ENCODE results near the gene NCF1.
"Not testable (repeated sequence)": the region's sequence is repeated elsewhere in the genome, so short reads cannot be mapped to it uniquely, and the experiment has no call there.

NCF1 gene

GRCh38 chr7:74773760-74774750 is at the start of gene NCF1:
TSS of gene NCF1 (plus strand) at chr7:74774011. CDS start at chr7:74774032, 21 bp downstream.
- not testable (repeated sequence) for DNase-seq

GRCh38 chr7:74725840-74726239 is 48.0 kb upstream of the NCF1 start:
- no peak for DNase-seq

DNA sequence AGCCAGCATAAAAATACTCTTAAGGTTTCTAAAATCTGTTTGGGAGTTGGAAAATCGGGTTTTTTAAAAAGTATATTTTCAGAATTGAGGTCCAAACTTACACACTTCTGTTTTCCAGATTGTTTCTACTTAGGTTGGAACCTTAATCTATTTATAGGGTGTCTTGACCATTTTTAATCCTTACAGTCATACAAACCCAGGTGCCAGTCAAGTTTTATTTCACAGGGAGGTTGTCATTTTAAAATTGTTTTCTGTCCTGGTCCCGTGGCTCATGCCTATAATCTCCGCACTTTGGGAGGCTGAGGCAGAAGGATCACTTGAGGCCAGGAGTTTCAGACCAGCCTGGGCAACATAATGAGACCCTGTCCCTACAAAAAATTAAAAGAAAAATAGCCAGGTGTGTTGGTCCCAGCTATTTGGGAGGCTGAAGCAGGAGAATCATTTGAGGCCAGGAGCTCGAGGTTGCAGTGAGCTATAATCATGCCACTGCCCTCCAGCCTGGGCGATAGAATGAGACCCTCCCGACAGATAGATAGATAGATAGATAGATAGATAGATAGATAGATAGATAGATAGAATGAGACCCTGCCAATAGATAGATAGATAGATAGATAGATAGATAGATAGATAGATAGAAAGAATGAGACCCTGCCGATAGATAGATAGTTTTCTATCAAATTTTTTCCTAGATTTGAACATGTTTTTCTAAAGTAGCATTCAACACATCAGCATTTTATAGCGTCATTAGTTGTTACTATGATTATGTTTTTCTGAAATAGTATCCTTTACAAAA is 47.3 kb upstream of the NCF1 start:
- no peak for DNase-seq

DNA sequence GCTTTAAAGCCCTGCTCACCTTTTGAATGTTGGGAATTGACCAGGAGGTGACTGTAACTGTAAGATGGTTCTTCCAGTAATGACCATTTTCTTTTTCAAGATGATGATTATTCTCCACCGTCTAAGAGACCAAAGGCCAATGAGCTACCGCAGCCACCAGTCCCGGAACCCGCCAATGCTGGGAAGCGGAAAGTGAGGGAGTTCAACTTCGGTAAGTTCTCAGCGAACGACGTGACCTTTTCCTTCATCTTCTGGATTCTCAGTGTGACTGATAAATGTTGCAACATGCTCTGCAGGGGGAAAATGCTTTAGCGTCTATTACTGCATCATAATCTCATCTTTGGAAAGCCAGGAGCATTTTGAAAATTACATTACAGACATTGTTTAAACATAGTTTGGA is 45.1 kb upstream of the NCF1 start:
- DNase-seq: not testable (repeated sequence)

GRCh38 chr7:74730186-74730585 is 43.6 kb upstream of the NCF1 start:
- not testable (repeated sequence) for DNase-seq

DNA sequence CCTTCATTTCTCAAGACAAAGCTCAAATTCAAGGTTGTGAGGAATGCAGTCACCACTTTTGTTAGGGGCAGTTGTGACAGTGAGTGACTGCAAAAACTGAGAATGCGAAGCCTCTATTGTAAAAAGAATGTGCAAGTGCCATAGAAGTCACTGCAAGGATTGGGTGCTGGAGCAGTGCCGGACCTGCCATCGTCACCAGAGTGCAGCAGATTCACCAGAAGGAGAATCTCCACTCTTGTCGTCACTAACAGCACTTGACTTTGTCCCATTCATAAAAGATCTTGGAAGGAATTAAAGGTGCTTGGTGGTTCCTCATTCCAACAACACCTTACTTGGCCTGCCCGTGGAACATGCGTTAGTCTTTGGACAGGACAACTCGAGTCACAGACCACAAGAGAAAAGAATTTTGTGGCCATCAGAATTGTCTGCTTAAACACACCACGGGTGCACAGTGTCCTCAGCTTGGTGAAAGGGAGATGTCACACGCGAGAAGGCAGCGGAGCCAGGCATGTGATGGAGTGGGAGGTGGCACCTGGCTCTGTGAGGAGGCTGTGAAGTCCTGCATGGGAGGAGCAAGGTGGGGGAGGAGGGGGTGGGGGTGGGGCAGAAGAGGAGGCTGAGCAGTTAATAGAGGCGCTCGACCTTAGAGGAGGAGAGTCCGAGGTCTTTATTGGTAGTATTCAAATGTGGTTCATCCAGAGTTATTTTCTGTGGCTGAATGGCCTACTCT is 33.7 kb upstream of the NCF1 start:
- DNase-seq: not testable (repeated sequence)

- not testable (repeated sequence) for DNase-seq
These were observed 29.8 kb upstream of the NCF1 start for GRCh38 chr7:74743936-74744557.

DNA sequence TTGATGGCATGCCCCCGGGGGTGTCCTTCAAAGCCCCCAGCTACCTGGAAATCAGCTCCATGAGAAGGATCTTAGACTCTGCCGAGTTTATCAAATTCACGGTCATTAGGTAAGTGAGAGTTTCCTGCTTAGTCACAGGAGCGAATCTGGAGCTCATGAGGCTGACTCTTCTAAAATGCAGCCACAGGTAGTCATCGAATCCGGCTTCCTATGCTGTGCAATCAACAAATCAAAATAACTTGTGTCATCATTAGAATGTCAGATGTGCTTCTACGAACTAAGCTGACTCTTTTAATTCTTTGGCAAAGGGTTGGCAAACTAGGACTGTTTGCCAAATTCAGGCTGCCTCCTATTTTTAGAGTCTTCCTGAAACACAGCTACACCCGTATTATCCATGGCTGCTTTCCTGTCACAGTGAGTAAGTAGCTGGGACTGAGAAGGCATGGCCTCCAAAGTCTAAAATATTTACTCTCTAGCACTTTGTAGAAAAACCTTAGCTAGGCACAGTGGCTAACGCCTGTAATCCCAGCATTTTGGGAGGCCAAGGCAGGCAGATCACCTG is 19.8 kb upstream of the NCF1 start:
- DNase-seq: not testable (repeated sequence)

- DNase-seq: not testable (repeated sequence)
These were observed 17.1 kb upstream of the NCF1 start for GRCh38 chr7:74756673-74757072.

- DNase-seq: not testable (repeated sequence)
These were observed 15.5 kb upstream of the NCF1 start for GRCh38 chr7:74758268-74758667.

- not testable (repeated sequence) for DNase-seq
These were observed 14.8 kb upstream of the NCF1 start for GRCh38 chr7:74758982-74759381.

GRCh38 chr7:74765205-74765918 is 8.4 kb upstream of the NCF1 start:
- DNase-seq: not testable (repeated sequence)

GRCh38 chr7:74766509-74766908 is 7.3 kb upstream of the NCF1 start:
- DNase-seq: not testable (repeated sequence)

DNA sequence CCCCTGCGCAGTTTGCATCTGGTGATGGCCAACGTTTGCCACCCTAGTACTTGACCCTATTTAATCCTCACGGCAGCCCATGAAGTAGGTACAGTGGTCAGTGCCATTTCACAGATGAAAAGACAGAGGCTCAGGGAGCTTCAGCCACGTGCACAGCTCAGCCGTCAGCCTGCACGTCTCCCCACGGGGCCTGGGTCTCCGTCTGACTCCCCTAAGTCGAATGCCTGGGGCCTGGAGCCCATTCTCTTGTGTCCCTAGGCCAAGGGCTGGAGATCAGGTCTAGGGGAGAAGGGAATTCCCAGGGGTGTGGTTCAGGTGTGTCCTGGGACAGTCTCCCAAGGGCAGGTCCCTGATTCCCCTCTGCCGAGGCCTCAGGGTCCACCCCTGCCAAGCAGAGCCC is 6.8 kb upstream of the NCF1 start:
- DNase-seq: not testable (repeated sequence)

GRCh38 chr7:74770062-74770461 is 3.7 kb upstream of the NCF1 start:
- not testable (repeated sequence) for DNase-seq

- not testable (repeated sequence) for DNase-seq
These were observed 1.7 kb upstream of the NCF1 start for GRCh38 chr7:74772093-74772492.

- not testable (repeated sequence) for DNase-seq
These were observed 1.3 kb downstream of the NCF1 start for GRCh38 chr7:74775111-74775510.

DNA sequence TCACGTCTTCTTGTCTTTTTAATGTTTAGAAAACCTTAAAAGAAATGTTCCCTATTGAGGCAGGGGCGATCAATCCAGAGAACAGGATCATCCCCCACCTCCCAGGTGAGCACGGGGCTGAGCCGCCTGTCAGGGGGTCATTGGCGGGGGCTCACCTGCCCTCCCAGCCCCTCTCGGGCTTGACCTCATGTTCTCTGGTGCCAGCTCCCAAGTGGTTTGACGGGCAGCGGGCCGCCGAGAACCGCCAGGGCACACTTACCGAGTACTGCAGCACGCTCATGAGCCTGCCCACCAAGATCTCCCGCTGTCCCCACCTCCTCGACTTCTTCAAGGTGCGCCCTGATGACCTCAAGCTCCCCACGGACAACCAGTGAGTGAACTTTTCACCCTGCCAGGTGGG is 5.2 kb downstream of the NCF1 start:
- DNase-seq: not testable (repeated sequence)

DNA sequence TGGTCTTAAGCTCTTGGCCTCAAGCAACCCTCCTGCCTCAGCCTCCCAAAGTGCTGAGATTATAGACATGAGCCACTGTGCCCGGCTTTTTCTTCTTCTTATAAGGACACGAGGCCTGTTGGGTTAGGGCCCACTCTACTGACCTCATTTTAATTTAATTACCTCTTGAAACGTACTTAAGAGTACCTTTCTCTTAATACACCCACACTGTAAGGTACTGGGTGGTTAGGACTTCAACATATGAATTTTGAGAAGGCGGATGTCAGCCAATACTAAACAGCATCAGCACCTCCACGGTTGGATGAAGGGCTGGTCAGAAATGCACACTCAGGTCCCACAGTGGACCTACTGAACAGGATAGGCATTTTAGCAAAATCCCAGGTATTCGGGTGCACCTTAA is 7.9 kb downstream of the NCF1 start:
- not testable (repeated sequence) for DNase-seq

DNA sequence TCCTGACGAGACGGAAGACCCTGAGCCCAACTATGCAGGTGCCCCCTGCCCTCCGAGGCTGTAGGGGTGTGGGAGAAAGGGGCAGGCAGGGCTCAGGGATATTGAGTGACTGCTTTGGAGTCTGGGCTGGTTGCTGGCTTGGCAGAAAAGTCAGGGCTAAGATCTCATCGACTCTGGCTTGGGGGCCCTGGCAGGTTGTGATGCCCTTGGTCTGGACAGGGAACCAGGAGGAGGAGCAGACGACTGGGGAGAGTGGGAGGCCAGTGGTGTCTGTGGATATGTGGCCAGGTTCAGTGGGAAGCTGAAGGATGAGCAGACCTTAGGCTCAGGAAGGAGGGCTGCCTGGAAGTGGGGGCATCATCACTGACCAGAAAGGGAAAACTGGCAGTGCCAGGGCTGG is 9.8 kb downstream of the NCF1 start:
- not testable (repeated sequence) for DNase-seq
